ENCODE results near the gene MLX. TPM values are rescaled to one million over a fixed set of nuclear protein-coding genes. Genes with fewer than 3 reads are reported as not detected.
"Not testable (repeated sequence)": the region's sequence is repeated elsewhere in the genome, so short reads cannot be mapped to it uniquely, and the experiment has no call there.

Gene MLX
- total RNA-seq, 3 donors from 2014 or later: 69.6 to 110 (median 103) TPM

DNA sequence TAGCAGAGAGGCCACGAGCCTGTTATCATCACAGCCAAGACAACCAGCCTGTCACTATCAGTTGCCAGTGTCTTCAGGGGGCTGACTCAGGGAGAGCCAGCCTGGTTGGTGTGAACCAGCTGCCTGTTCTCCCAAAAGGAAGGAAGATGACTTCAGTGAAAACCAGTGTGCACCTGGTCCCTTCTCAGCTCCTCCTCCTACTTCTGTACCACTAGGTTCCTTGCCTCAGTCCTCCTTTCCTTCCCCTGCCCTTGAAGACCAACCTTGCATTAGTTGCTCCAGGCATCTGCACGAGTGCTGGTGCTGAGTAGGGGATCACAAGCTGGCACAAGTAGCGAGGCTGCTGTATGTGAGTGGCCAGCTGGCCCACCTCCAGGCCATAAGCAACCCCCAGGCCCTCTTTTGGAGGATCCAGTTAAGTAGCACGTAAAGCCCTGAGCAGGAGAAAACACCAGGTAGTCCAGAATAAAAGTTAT, 51.1 kb downstream of the MLX start:
- Histone ChIP-seq H3K4me1 (ENCODE audit: low read depth) (no peaks in the 10 kb centered on the region), H3K36me3 (ENCODE audit: low read depth) (peaks cover 5% of the 10 kb centered on the region), H3K4me3 (no peak overlapping the region), H3K9me3 (no peaks in the 10 kb centered on the region)
- ATAC-seq: no peak
- intact Hi-C loops (cut with DNase I, micrococcal nuclease): no loop called here
- TF ChIP-seq, protein P1, sequence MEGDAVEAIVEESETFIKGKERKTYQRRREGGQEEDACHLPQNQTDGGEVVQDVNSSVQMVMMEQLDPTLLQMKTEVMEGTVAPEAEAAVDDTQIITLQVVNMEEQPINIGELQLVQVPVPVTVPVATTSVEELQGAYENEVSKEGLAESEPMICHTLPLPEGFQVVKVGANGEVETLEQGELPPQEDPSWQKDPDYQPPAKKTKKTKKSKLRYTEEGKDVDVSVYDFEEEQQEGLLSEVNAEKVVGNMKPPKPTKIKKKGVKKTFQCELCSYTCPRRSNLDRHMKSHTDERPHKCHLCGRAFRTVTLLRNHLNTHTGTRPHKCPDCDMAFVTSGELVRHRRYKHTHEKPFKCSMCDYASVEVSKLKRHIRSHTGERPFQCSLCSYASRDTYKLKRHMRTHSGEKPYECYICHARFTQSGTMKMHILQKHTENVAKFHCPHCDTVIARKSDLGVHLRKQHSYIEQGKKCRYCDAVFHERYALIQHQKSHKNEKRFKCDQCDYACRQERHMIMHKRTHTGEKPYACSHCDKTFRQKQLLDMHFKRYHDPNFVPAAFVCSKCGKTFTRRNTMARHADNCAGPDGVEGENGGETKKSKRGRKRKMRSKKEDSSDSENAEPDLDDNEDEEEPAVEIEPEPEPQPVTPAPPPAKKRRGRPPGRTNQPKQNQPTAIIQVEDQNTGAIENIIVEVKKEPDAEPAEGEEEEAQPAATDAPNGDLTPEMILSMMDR (IDR thresholded peaks at IDR 0.05): no peak
- no peak for DNase-seq

DNA sequence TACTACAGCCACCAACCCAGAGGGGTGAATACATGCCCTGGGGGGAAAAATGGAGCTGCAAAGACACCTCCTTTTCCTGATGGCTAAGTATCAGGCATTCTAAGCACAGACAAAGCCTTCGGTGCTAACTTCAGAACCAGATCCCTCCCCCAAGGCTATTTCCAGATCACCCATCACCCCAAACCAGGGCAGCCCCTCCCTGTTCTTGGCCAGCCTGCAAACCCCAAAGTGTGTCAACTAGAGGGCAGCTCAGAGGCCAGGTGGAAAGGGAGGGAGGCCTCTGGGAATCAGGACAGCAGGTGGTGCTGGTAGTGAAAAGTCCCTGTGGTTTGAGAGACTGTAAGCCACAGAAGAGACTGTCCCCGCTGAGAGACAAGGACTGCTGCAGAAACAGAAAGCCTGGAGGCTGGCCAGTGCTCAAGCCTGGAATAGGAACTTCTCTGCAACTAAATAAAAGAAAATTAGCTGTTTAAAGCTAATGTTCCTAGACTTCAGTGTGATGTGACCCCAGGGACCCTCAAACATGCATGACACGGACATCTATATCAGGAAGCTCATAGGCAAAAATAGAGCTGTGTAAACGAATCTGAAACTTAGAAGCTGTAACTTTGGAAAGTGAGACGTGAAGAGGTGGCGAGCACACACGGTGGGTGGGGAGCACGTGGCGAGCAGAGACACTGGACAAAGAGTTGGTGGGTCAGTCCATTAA, 51.7 kb downstream of the MLX start:
- ATAC-seq (peak; percentile 92), DNase-seq (peak; percentile 52 to 62 (median 54))
- intact Hi-C loops (cut with DNase I, micrococcal nuclease): no loop called here
- Histone ChIP-seq H3K9me3 (no peaks in the 10 kb centered on the region), H3K4me1 (ENCODE audit: low read depth) (no peaks in the 10 kb centered on the region), H3K4me3 (no peak overlapping the region), H3K36me3 (ENCODE audit: low read depth) (peaks cover 5% of the 10 kb centered on the region)
- TF ChIP-seq, protein P1 (IDR thresholded peaks at IDR 0.05): peak; percentile 13

DNA sequence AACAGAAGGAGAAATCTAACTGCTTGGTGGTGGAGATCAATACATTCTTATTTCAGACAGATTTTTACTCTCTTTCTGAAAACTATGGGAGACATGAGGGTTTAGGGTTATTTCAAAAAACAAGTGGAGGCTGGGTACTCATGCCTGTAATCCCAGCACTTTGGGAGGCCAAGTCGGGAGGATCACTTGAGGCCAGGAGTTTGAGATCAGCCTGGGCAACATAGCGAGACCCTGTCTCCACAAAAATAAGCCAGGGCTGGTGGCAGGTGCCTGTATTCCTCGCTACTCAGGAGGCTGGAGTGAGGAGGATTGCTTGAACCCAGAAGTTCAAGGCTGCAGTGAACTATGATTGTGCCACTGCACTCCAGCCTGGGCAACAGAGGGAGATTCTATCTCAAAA, 55.1 kb downstream of the MLX start:
- H3K36me3 ChIP-seq (ENCODE audit: low read depth); intact Hi-C loops (cut with DNase I, micrococcal nuclease); DNase-seq; ATAC-seq; H3K4me1 ChIP-seq (ENCODE audit: low read depth); H3K9me3 ChIP-seq; H3K4me3 ChIP-seq: not testable (repeated sequence)

Other genes starting within 250 kb of the MLX start
- gene STAT3, start 178.7 kb upstream of the MLX start, total RNA-seq: 100 to 1,000 TPM; 158 to 230 (median 227) TPM
- 100 to 1,000 TPM in 1 of 3 donors, 10 to 100 TPM in 2; 19.3 to 246 (median 52.4) TPM for gene CAVIN1, start 143.8 kb upstream of the MLX start, total RNA-seq
- gene ATP6V0A1, start 108.2 kb upstream of the MLX start, total RNA-seq: 100 to 1,000 TPM in 1 of 3 donors, 10 to 100 TPM in 2; 88.5 to 105 (median 95.6) TPM
- gene NAGLU, start 30.9 kb upstream of the MLX start, total RNA-seq: 10 to 100 TPM; 28.9 to 51.8 (median 35.6) TPM
- 1 to 10 TPM; 1.5 to 2.5 (median 1.7) TPM for gene HSD17B1, start 14.2 kb upstream of the MLX start, total RNA-seq
- gene COASY, start 5.0 kb upstream of the MLX start, total RNA-seq: 10 to 100 TPM; 74.5 to 98.7 (median 87.8) TPM
- 1 to 10 TPM; 1.9 to 6.4 (median 3.1) TPM for gene PSMC3IP, start 10.6 kb downstream of the MLX start, total RNA-seq
- 10 to 100 TPM; 56.4 to 72.2 (median 67.1) TPM for gene RETREG3, start 42.3 kb downstream of the MLX start, total RNA-seq
- 10 to 100 TPM; 17.2 to 42.6 (median 40.9) TPM for gene TUBG1, start 42.6 kb downstream of the MLX start, total RNA-seq
- 10 to 100 TPM in 1 of 3 donors, 1 to 10 TPM in 2; 1.8 to 24.9 (median 6.1) TPM for gene TUBG2, start 92.2 kb downstream of the MLX start, total RNA-seq
- 10 to 100 TPM in 2 of 3 donors, 1 to 10 TPM in 1; 4.3 to 27.5 (median 10.4) TPM for gene PLEKHH3, start 109.9 kb downstream of the MLX start, total RNA-seq
- gene CCR10, start 114.7 kb downstream of the MLX start, total RNA-seq: 1 to 10 TPM in 2 of 3 donors, not detected in 1; 1.6 to 2.6 TPM
- gene CNTNAP1, start 115.4 kb downstream of the MLX start, total RNA-seq: 10 to 100 TPM in 1 of 3 donors, 1 to 10 TPM in 2; 1.4 to 37.4 (median 7.1) TPM
- 10 to 100 TPM; 23.8 to 53.7 (median 31.7) TPM for gene EZH1, start 177.9 kb downstream of the MLX start, total RNA-seq
- 10 to 100 TPM in 2 of 3 donors, 1 to 10 TPM in 1; 5.7 to 17.2 (median 10.3) TPM for gene RAMP2, start 194.1 kb downstream of the MLX start, total RNA-seq
- gene VPS25, start 206.3 kb downstream of the MLX start, total RNA-seq: 10 to 100 TPM; 45.6 to 85.6 (median 83.3) TPM
- 10 to 100 TPM; 17.5 to 55.8 (median 32.4) TPM for gene WNK4, start 213.5 kb downstream of the MLX start, total RNA-seq
- 100 to 1,000 TPM in 2 of 3 donors, 10 to 100 TPM in 1; 92.7 to 151 (median 148) TPM for gene COA3, start 231.6 kb downstream of the MLX start, total RNA-seq
- gene CNTD1, start 231.8 kb downstream of the MLX start, total RNA-seq: 1 to 10 TPM in 2 of 3 donors, under 1 TPM in 1; 0.79 to 3.3 (median 1.2) TPM